B cell (primary cell): ENCODE results near the gene DDR2.

Experiments used
- CTCF ChIP-seq: fragments of 200-600 bp; IDR thresholded peaks from one replicate; pipeline ENCODE4 v1.8.0; 2022; ENCODE audit warnings: antibody characterized with exemption, mild to moderate bottlenecking
- EZH2 ChIP-seq: IDR thresholded peaks from 2 replicates; pipeline ENCODE4 v1.6.1; 2012; ENCODE audit warnings: borderline replicate concordance, low read depth, mild to moderate bottlenecking, moderate library complexity, low read length; ENCODE audit not compliant: insufficient read depth, poor library complexity, severe bottlenecking

GRCh38 chr1:162671664-162672410 lies 39.6 kb downstream of the DDR2 start:
- TF ChIP-seq EZH2: no peak
- TF ChIP-seq CTCF: no peak
